Gastroesophageal sphincter (tissue), 3 donors: ENCODE results near the gene MARCO.

Experiments
- POLR2A ChIP-seq, 2 donors: fragments of 450-650 bp; IDR thresholded peaks; one replicate each; pipeline ENCODE4 v1.6.1; 2017; ENCODE audit warnings: antibody characterized with exemption in 2 of 2, mild to moderate bottlenecking in 2 of 2, moderate library complexity in 1 of 2
- TF ChIP-seq, protein P1 (sequence below), 4 experiments: fragments of 200-600 bp in 2 of 4; fragments of 450-650 bp in 2 of 4; sonication (generic) in 1 of 4; IDR thresholded peaks; one replicate each; pipeline ENCODE4 v1.5.1; 2017 to 2019; ENCODE audit warnings: antibody characterized with exemption in 4 of 4, mild to moderate bottlenecking in 2 of 4, moderate library complexity in 2 of 4

DNA sequence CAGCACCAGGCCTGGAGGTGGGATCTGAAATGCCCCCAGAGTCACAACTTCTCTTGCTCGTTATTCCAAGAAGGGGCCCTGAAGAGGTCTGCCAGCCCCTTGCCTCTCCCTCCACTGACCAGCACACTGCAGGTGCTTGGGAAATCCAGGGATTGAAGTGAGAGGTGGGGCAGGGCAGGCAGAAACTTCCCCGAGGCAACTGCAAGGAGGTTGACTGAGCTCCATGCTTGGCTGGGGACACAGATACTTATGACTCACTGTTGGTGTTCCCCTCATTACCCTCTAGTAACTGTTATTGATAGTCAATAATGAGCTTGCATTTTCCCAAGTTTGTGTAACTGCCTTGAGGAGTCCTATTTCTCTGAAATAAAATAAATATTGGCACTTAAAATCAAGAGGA is 47.5 kb downstream of the MARCO start:
- TF ChIP-seq, protein P1, sequence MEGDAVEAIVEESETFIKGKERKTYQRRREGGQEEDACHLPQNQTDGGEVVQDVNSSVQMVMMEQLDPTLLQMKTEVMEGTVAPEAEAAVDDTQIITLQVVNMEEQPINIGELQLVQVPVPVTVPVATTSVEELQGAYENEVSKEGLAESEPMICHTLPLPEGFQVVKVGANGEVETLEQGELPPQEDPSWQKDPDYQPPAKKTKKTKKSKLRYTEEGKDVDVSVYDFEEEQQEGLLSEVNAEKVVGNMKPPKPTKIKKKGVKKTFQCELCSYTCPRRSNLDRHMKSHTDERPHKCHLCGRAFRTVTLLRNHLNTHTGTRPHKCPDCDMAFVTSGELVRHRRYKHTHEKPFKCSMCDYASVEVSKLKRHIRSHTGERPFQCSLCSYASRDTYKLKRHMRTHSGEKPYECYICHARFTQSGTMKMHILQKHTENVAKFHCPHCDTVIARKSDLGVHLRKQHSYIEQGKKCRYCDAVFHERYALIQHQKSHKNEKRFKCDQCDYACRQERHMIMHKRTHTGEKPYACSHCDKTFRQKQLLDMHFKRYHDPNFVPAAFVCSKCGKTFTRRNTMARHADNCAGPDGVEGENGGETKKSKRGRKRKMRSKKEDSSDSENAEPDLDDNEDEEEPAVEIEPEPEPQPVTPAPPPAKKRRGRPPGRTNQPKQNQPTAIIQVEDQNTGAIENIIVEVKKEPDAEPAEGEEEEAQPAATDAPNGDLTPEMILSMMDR (IDR thresholded peaks at IDR 0.05): no peak
- no peak for TF ChIP-seq POLR2A (IDR thresholded peaks at IDR 0.05)
